ENCODE data around the gene AP2A2. TPM values are rescaled to one million over a fixed set of nuclear protein-coding genes. Genes with fewer than 3 reads are reported as not detected.

AP2A2 gene
- total and polyA plus RNA-seq, 2 of the 4 experiments (the other 2 are of a cell fraction), result 19.9 to 49.0 TPM

GRCh38 chr11:895331-896110 is 30.1 kb upstream of the AP2A2 start:
- no peak for ATAC-seq (ENCODE audit: low read depth)
- no peak overlapping the region for H3K27ac ChIP-seq (ENCODE audit: insufficient read depth, low read length)
- no TSS peak for BruUV-seq (replicated peaks)
- ChIA-PET POLR2A (ENCODE audit: unreplicated experiment) (no interaction called here), CTCF (no interaction called here)
- no peaks in the 10 kb centered on the region for H3K9me1 ChIP-seq (ENCODE audit: insufficient read depth, low read length)
- H4K5ac ChIP-seq (ENCODE audit: low read depth, low read length), result no peak overlapping the region
- no peak overlapping the region for H2BK5ac ChIP-seq (ENCODE audit: low read depth, low read length, poor library complexity, severe bottlenecking)
- WGBS, 2 experiments (ENCODE audit: extremely low coverage in 2 of 2, insufficient read length in 1 of 2), result 85% methylated on average over 17 of the region's 26 CpGs; no CpG with 5 or more reads in 1 of the 2 experiments
- no peak overlapping the region for H2BK120ac ChIP-seq (ENCODE audit: low read depth, low read length)
- H2BK20ac ChIP-seq (ENCODE audit: low read depth, low read length), result no peak overlapping the region
- dilution Hi-C loops (cut with HindIII; ENCODE audit: low sequenced_read_pairs, unreplicated experiment), result no loop called here
- no peak overlapping the region for H3K23ac ChIP-seq (ENCODE audit: low read depth, low read length)
- no peak overlapping the region for H3K56ac ChIP-seq (ENCODE audit: extremely low read depth, insufficient read depth, low read length)
- intact Hi-C loops (cut with micrococcal nuclease), result no loop called here
- H3K9ac ChIP-seq (ENCODE audit: low read depth, low read length), result no peak overlapping the region
- no peak overlapping the region for H2BK15ac ChIP-seq (ENCODE audit: low read depth, low read length)
- no peak overlapping the region for H4K8ac ChIP-seq (ENCODE audit: low read depth in 2 of 2, low read length in 2 of 2)
- H3K4me2 ChIP-seq (ENCODE audit: low read depth, low read length), result no peak overlapping the region
- no peaks in the 10 kb centered on the region for H3K79me1 ChIP-seq (ENCODE audit: low read depth in 1 of 2, low read length in 2 of 2)
- no peak for DNase-seq
- no peak overlapping the region for H2AK9ac ChIP-seq (replicated peaks; ENCODE audit: low read depth, low read length, poor library complexity)
- no peak overlapping the region for H2AFZ ChIP-seq (replicated peaks; ENCODE audit: low read length, poor library complexity)
- H3K18ac ChIP-seq (ENCODE audit: low read depth, low read length), result no peak overlapping the region
- no peak overlapping the region for H4K91ac ChIP-seq (ENCODE audit: insufficient read depth, low read depth, low read length)
- in situ Hi-C loops (cut with MboI; ENCODE audit: low sequenced_read_pairs), result no loop called here
- peaks cover 9% of the 10 kb centered on the region; the same call in 1 of the 2 replicates for H4K20me1 ChIP-seq (ENCODE audit: insufficient read depth, low read length)
- no peaks in the 10 kb centered on the region for H3K9me3 ChIP-seq (ENCODE audit: control insufficient read depth, insufficient read depth, low read length)
- H2AK5ac ChIP-seq (ENCODE audit: low read depth, low read length), result no peak overlapping the region
- no peak overlapping the region for H3K14ac ChIP-seq (replicated peaks; ENCODE audit: low read depth, low read length)
- peaks cover 2% of the 10 kb centered on the region; the same call in 1 of the 2 replicates for H3K4me1 ChIP-seq (ENCODE audit: control insufficient read depth, insufficient read depth, low read length)
- no peak overlapping the region for H3K4me3 ChIP-seq (ENCODE audit: insufficient read depth, low read depth, low read length)
- TF ChIP-seq RCOR1 (IDR thresholded peaks at IDR 0.05; ENCODE audit: insufficient replicate concordance, low read length) (no peak), BHLHE40 (IDR thresholded peaks at IDR 0.05; ENCODE audit: low read depth, low read length) (no peak), FOS (IDR thresholded peaks at IDR 0.05; ENCODE audit: low read depth, low read length) (no peak), MAFK (IDR thresholded peaks at IDR 0.05; ENCODE audit: low read depth, low read length) (no peak), CHD1 (IDR thresholded peaks at IDR 0.05; ENCODE audit: low read depth, low read length) (no peak), RFX5 (IDR thresholded peaks at IDR 0.05; ENCODE audit: low read depth, low read length) (no peak), MXI1 (IDR thresholded peaks at IDR 0.05; ENCODE audit: borderline replicate concordance, low read depth, low read length) (no peak), RAD21 (IDR thresholded peaks at IDR 0.05; ENCODE audit: low read length) (no peak), POLR2A (IDR thresholded peaks at IDR 0.05; ENCODE audit: low read depth, low read length) (no peak), SMC3 (IDR thresholded peaks at IDR 0.05; ENCODE audit: low read depth, low read length) (no peak), NFE2L2 (IDR thresholded peaks at IDR 0.05; ENCODE audit: low read depth, low read length) (no peak), MAZ (IDR thresholded peaks at IDR 0.05; ENCODE audit: borderline replicate concordance, low read depth, low read length) (no peak)
- TF ChIP-seq, protein P1, sequence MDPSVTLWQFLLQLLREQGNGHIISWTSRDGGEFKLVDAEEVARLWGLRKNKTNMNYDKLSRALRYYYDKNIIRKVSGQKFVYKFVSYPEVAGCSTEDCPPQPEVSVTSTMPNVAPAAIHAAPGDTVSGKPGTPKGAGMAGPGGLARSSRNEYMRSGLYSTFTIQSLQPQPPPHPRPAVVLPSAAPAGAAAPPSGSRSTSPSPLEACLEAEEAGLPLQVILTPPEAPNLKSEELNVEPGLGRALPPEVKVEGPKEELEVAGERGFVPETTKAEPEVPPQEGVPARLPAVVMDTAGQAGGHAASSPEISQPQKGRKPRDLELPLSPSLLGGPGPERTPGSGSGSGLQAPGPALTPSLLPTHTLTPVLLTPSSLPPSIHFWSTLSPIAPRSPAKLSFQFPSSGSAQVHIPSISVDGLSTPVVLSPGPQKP (IDR thresholded peaks at IDR 0.05; ENCODE audit: borderline replicate concordance, low read depth, low read length), result no peak
- TF ChIP-seq, protein P2, sequence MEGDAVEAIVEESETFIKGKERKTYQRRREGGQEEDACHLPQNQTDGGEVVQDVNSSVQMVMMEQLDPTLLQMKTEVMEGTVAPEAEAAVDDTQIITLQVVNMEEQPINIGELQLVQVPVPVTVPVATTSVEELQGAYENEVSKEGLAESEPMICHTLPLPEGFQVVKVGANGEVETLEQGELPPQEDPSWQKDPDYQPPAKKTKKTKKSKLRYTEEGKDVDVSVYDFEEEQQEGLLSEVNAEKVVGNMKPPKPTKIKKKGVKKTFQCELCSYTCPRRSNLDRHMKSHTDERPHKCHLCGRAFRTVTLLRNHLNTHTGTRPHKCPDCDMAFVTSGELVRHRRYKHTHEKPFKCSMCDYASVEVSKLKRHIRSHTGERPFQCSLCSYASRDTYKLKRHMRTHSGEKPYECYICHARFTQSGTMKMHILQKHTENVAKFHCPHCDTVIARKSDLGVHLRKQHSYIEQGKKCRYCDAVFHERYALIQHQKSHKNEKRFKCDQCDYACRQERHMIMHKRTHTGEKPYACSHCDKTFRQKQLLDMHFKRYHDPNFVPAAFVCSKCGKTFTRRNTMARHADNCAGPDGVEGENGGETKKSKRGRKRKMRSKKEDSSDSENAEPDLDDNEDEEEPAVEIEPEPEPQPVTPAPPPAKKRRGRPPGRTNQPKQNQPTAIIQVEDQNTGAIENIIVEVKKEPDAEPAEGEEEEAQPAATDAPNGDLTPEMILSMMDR (conservative IDR thresholded peaks at IDR 0.05; ENCODE audit: low read depth, low read length), result no peak
- TF ChIP-seq, protein P3, sequence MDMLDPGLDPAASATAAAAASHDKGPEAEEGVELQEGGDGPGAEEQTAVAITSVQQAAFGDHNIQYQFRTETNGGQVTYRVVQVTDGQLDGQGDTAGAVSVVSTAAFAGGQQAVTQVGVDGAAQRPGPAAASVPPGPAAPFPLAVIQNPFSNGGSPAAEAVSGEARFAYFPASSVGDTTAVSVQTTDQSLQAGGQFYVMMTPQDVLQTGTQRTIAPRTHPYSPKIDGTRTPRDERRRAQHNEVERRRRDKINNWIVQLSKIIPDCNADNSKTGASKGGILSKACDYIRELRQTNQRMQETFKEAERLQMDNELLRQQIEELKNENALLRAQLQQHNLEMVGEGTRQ (IDR thresholded peaks at IDR 0.05; ENCODE audit: low read depth, low read length), result no peak
- peaks cover 19% of the 10 kb centered on the region; the same call in 1 of the 2 replicates for H3K36me3 ChIP-seq (ENCODE audit: control insufficient read depth, insufficient read depth, low read length)
- H3K27me3 ChIP-seq (ENCODE audit: control insufficient read depth, insufficient read depth, low read length), result no peaks in the 10 kb centered on the region
- H3K4ac ChIP-seq (ENCODE audit: low read depth, low read length), result no peak overlapping the region

Measured in IMR-90 (cell line).